ENCODE data around the gene ZNF444.

DNA sequence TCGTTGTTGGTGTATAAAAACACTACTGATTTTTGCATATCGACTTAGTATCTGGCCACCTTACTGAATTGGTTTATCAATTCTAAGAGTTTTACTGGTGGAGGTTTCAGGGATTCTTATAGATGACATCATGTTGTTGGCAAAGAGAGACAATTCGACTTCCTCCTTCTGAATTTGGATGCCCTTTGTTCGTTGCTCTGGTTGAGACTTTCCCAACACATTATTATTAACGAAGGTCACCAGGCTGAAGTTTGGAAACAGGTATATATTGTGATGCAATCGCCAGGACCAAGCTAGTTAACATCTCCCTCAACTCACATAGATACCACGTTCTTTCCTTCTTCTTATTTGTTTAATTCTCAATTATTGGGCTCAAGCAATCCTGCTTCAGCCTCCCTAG lies 58.6 kb downstream of the ZNF444 start:
- TF ChIP-seq, protein P1, sequence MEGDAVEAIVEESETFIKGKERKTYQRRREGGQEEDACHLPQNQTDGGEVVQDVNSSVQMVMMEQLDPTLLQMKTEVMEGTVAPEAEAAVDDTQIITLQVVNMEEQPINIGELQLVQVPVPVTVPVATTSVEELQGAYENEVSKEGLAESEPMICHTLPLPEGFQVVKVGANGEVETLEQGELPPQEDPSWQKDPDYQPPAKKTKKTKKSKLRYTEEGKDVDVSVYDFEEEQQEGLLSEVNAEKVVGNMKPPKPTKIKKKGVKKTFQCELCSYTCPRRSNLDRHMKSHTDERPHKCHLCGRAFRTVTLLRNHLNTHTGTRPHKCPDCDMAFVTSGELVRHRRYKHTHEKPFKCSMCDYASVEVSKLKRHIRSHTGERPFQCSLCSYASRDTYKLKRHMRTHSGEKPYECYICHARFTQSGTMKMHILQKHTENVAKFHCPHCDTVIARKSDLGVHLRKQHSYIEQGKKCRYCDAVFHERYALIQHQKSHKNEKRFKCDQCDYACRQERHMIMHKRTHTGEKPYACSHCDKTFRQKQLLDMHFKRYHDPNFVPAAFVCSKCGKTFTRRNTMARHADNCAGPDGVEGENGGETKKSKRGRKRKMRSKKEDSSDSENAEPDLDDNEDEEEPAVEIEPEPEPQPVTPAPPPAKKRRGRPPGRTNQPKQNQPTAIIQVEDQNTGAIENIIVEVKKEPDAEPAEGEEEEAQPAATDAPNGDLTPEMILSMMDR (conservative IDR thresholded peaks at IDR 0.05 in 1 of 2, IDR thresholded peaks at IDR 0.05 in 1 of 2; ENCODE audit: low read depth in 1 of 2, low read length in 2 of 2), result no peak
- no peak for TF ChIP-seq EZH2 (IDR thresholded peaks at IDR 0.05; ENCODE audit: low read length, missing control alignments)
